HepG2 (cell line): ENCODE measurements around the gene MAN1A2. TPM values are rescaled to one million over a fixed set of nuclear protein-coding genes. Genes with fewer than 3 reads are reported as not detected.

Experiments used
- ATAC-seq: fragments of 200-7000 bp; cut with Tn5 transposase; 3 replicates; pipeline ENCODE4 v1.9.1; 2020; ENCODE audit warnings: mild to moderate bottlenecking, moderate library complexity
- BruUV-seq: library from RNA; stranded (reverse); fragments of 400-500 nt; replicated peaks from 2 replicates; lab custom pipeline; 2021; lab: Mats Ljungman, UMichigan
- CTCF ChIA-PET: fragments of 300-600 bp; formaldehyde crosslinking; extraction: SDS; loops from one replicate; lab custom pipeline; 2021; ENCODE audit warnings: low total read pairs, inconsistent platforms, low intra/inter-chr PET ratio; lab: Yijun Ruan, JAX
- POLR2A ChIA-PET: fragments of 350-600 bp; sonication (Branson Sonifier 250); formaldehyde crosslinking; loops from one replicate; lab custom pipeline; 2020; ENCODE audit warnings: antibody characterized with exemption, inconsistent platforms; lab: Yijun Ruan, JAX
- DNase-seq: peaks from one replicate; pipeline ENCODE4 v3.0.0-alpha.2; 2015; ENCODE audit warnings: low spot score
- FAIRE-seq: peaks from 3 replicates; lab custom pipeline; 2011; peaks lifted over from hg19 to GRCh38; lab: Jason Lieb, UNC
- H2AFZ ChIP-seq: one replicate; pipeline ENCODE4 v1.6.1; 2011; ENCODE audit warnings: low read length, inconsistent platforms
- H3K27ac ChIP-seq: fragments of 300-600 bp; 3 replicates; pipeline ENCODE4 v1.8.0; 2011; ENCODE audit warnings: mixed run types, mild to moderate bottlenecking, mixed read lengths, low read length, inconsistent platforms; ENCODE audit not compliant: insufficient read depth; ENCODE audit errors: extremely low read length
- H3K27me3 ChIP-seq, 2 experiments: fragments of 200-600 bp in 1 of 2; 2 replicates in 1 of 2; 3 replicates in 1 of 2; pipeline versions ENCODE4 v1.6.0 to v1.8.0; 2011; ENCODE audit warnings: low read length in 2 of 2, mild to moderate bottlenecking in 2 of 2, moderate library complexity in 2 of 2, inconsistent platforms in 1 of 2; ENCODE audit not compliant: insufficient read depth in 2 of 2, control insufficient read depth in 1 of 2
- H3K36me3 ChIP-seq, 2 experiments: fragments of 200-600 bp in 1 of 2; replicated peaks in 1 of 2; 2 replicates in 1 of 2; 3 replicates in 1 of 2; pipeline versions ENCODE4 v1.5.1 to v1.8.0; 2011; ENCODE audit warnings: low read length in 2 of 2, inconsistent platforms in 1 of 2; ENCODE audit not compliant: insufficient read depth in 2 of 2, control insufficient read depth in 1 of 2
- H3K4me1 ChIP-seq: 2 replicates; pipeline ENCODE4 v1.5.1; 2012; ENCODE audit warnings: low read length, inconsistent platforms; ENCODE audit not compliant: insufficient read depth
- H3K4me2 ChIP-seq: 2 replicates; pipeline ENCODE4 v1.6.0; 2011; ENCODE audit warnings: low read depth, low read length, inconsistent platforms
- H3K4me3 ChIP-seq, 3 experiments: fragments of 200-600 bp in 1 of 3; sonication (generic), shearing (Covaris generic) in 1 of 3; replicated peaks in 1 of 3; 2 replicates each; pipeline ENCODE4 v1.5.1; 2011 to 2016; ENCODE audit warnings: low read length in 3 of 3, inconsistent platforms in 2 of 3, low read depth in 2 of 3, mild to moderate bottlenecking in 2 of 3, control low read depth in 1 of 3, mixed read lengths in 1 of 3; ENCODE audit not compliant: insufficient read depth in 1 of 3
- H3K79me2 ChIP-seq: one replicate; pipeline ENCODE4 v1.6.1; 2011; ENCODE audit warnings: low read length, inconsistent platforms; ENCODE audit not compliant: insufficient read depth
- H3K9ac ChIP-seq: 2 replicates; pipeline ENCODE4 v1.6.0; 2011; ENCODE audit warnings: mild to moderate bottlenecking, low read depth, low read length, inconsistent platforms; ENCODE audit not compliant: insufficient read depth
- H3K9me3 ChIP-seq: 2 replicates; pipeline ENCODE4 v1.5.1; 2012; ENCODE audit warnings: mild to moderate bottlenecking, low read length
- H4K20me1 ChIP-seq: 2 replicates; pipeline ENCODE4 v1.6.0; 2011; ENCODE audit warnings: inconsistent platforms, mild to moderate bottlenecking, low read length, moderate library complexity; ENCODE audit not compliant: insufficient read depth
- BORCS8-MEF2B ChIP-seq: sonication (generic); formaldehyde crosslinking; IDR thresholded peaks from 2 replicates; pipeline ENCODE4 v1.8.0; 2022; ENCODE audit warnings: mild to moderate bottlenecking, missing genetic modification reagents
- EEA1 ChIP-seq: sonication (generic); formaldehyde crosslinking; IDR thresholded peaks from 2 replicates; pipeline ENCODE4 v1.5.1; 2020; ENCODE audit warnings: mild to moderate bottlenecking, missing genetic modification reagents, borderline replicate concordance
- FOXM1 ChIP-seq: sonication (generic); formaldehyde crosslinking; IDR thresholded peaks from 2 replicates; pipeline ENCODE4 v1.5.0; 2020; ENCODE audit warnings: missing genetic modification reagents
- MAFF ChIP-seq: IDR thresholded peaks from 2 replicates; pipeline ENCODE4 v1.6.1; 2011; ENCODE audit warnings: low read depth, low read length, improper control_type of control experiment
- NFIC ChIP-seq: IDR thresholded peaks from 2 replicates; pipeline ENCODE4 v1.6.1; 2012; ENCODE audit warnings: mild to moderate bottlenecking, low read length, inconsistent platforms
- PTBP1 ChIP-seq: fragments of 200-400 bp; formaldehyde crosslinking; IDR thresholded peaks from 2 replicates; pipeline ENCODE4 v1.6.1; 2018; ENCODE audit warnings: low read length, low read depth; ENCODE audit not compliant: poor library complexity, severe bottlenecking
- RXRB ChIP-seq: IDR thresholded peaks from 2 replicates; pipeline ENCODE4 v1.6.1; 2016; ENCODE audit warnings: borderline replicate concordance, missing genetic modification reagents, missing compliant biosample characterization
- ZNF441 ChIP-seq: sonication (generic); formaldehyde crosslinking; IDR thresholded peaks from 2 replicates; pipeline ENCODE4 v1.7.0; 2021; ENCODE audit warnings: missing genetic modification reagents, borderline replicate concordance
- ZNF614 ChIP-seq: IDR thresholded peaks from 2 replicates; pipeline ENCODE4 v1.6.1; 2018; ENCODE audit warnings: missing biosample characterization, missing genetic modification reagents, inconsistent platforms, borderline replicate concordance
- ZSCAN31 ChIP-seq: sonication (generic); formaldehyde crosslinking; IDR thresholded peaks from 2 replicates; pipeline ENCODE4 v1.5.0; 2020; ENCODE audit warnings: low read depth, mild to moderate bottlenecking, missing genetic modification reagents
- WGBS: methylation state at CpG from one replicate; pipeline ENCODE4 v1.1.6; 2017; ENCODE audit warnings: low lambda C conversion rate; 5-methylcytosine and 5-hydroxymethylcytosine counted together
- in situ Hi-C: cut with HindIII; loops from 2 replicates; pipeline ENCODE4 v1.10.0; 2017; ENCODE audit warnings: low pct_unique_long_range_greater_than_20kb; ENCODE audit not compliant: extremely low pct_ligation_motif_present
- intact Hi-C: fragments of 100-400 bp; cut with micrococcal nuclease; formaldehyde crosslinking; loops from one replicate; pipeline ENCODE4 v1.10.0; 2022; ENCODE audit not compliant: unreplicated experiment
- polyA plus RNA-seq, 8 experiments: library from polyadenylated mRNA; depleted of rRNA in 3 of 8; stranded (reverse) in 7 of 8; unstranded in 1 of 8; fragments of >200 nt; fragmentation: Illumina TruSeq in 4 of 8; extraction: Trizol in 4 of 8; gene quantifications; 2 replicates each; pipeline versions ENCODE4 v1.2.1 to v1.2.3, GENCODE V29; 2011 to 2016; ENCODE audit warnings: low read depth in 4 of 8, missing spikeins in 1 of 8, mixed read lengths in 1 of 8; ENCODE audit not compliant: insufficient read depth in 1 of 8
- total RNA-seq, 5 experiments: library from RNA; depleted of rRNA; stranded (reverse); fragments of >200 nt; fragmentation: Illumina TruSeq; extraction: Trizol; gene quantifications; 2 replicates each; pipeline ENCODE4 v1.2.3, GENCODE V29; 2016; ENCODE audit warnings: low read depth in 1 of 5
- TF ChIP-seq, protein P1 (sequence below): sonication (generic); formaldehyde crosslinking; IDR thresholded peaks from 2 replicates; pipeline ENCODE4 v1.5.0; 2020; ENCODE audit warnings: missing genetic modification reagents
- TF ChIP-seq, protein P2 (sequence below): IDR thresholded peaks from 2 replicates; pipeline ENCODE4 v1.6.1; 2012; ENCODE audit warnings: low read depth, low read length, improper control_type of control experiment

Gene MAN1A2
- total and polyA plus RNA-seq, 2 of the 13 experiments (the other 11 are each of a cell fraction or from before 2014, with no cell fraction given), result 8.0 to 19.9 TPM

DNA sequence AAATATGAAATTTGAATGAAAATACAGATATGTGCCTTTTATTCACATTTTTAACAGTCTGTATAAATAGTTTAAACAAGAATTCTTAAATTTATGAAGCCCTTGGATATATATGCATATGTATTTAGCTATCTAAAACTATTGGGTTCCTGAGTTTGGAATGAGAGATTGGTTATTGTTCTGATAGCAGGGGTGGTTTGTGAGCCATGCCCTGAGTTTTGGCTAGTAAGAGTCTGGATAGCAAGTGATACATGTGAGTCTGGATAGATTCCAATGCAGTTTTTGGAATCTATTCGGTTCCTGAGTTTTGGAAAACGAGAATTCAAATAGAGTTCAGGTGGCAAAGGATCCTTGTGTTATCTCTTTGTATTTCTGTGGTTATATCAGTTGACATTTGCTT lies 2.8 kb downstream of the MAN1A2 start:
- POLR2A ChIA-PET, result no interaction called here
- intact Hi-C loops, result no loop called here

More for the DNA sequence above, 2.8 kb downstream of the MAN1A2 start:
- CTCF ChIA-PET, result no interaction called here
- Histone ChIP-seq H3K4me2 (peak overlapping the region; percentile 98), H2AFZ (no peak overlapping the region), H3K9ac (peak overlapping the region; percentile 96), H3K36me3 (no peaks in the 10 kb centered on the region), H4K20me1 (peaks cover 4% of the 10 kb centered on the region; the same call in 1 of the 2 replicates), H3K4me3 (peak overlapping the region; percentile 34 to 95 (median 71); a peak in 4 of 6 replicates), H3K79me2 (peaks cover 81% of the 10 kb centered on the region), H3K27ac (no peak overlapping the region), H3K9me3 (no peaks in the 10 kb centered on the region), H3K4me1 (peaks cover 30% of the 10 kb centered on the region), H3K27me3 (no peaks in the 10 kb centered on the region; a peak in 1 of 5 replicates)
- no peak for DNase-seq
- BruUV-seq, result no TSS peak
- WGBS, result 26% methylated on average over 2 of the region's 2 CpGs
- TF ChIP-seq BORCS8-MEF2B (CRISPR knock-in tag) (no peak), ZSCAN31 (no peak), ZNF441 (CRISPR knock-in tag) (no peak), RXRB (CRISPR knock-in tag) (no peak), EEA1 (CRISPR knock-in tag) (no peak), PTBP1 (no peak), ZNF614 (CRISPR knock-in tag) (no peak), MAFF (no peak), FOXM1 (CRISPR knock-in tag) (no peak), NFIC (no peak)
- TF ChIP-seq, protein P1, sequence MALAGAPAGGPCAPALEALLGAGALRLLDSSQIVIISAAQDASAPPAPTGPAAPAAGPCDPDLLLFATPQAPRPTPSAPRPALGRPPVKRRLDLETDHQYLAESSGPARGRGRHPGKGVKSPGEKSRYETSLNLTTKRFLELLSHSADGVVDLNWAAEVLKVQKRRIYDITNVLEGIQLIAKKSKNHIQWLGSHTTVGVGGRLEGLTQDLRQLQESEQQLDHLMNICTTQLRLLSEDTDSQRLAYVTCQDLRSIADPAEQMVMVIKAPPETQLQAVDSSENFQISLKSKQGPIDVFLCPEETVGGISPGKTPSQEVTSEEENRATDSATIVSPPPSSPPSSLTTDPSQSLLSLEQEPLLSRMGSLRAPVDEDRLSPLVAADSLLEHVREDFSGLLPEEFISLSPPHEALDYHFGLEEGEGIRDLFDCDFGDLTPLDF (CRISPR knock-in tag), result no peak
- TF ChIP-seq, protein P2, sequence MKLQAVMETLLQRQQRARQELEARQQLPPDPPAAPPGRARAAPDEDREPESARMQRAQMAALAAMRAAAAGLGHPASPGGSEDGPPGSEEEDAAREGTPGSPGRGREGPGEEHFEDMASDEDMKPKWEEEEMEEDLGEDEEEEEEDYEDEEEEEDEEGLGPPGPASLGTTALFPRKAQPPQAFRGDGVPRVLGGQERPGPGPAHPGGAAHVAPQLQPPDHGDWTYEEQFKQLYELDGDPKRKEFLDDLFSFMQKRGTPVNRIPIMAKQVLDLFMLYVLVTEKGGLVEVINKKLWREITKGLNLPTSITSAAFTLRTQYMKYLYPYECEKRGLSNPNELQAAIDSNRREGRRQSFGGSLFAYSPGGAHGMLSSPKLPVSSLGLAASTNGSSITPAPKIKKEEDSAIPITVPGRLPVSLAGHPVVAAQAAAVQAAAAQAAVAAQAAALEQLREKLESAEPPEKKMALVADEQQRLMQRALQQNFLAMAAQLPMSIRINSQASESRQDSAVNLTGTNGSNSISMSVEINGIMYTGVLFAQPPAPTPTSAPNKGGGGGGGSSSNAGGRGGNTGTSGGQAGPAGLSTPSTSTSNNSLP, result no peak
- no peak for FAIRE-seq
- no peak for ATAC-seq
- in situ Hi-C loops, result no loop called here
